ENCODE measurements around the gene RSPO1.

GRCh38 chr1:37631036-37631435 is 3.7 kb downstream of the RSPO1 start:
- TF ChIP-seq EZH2phosphoT487 (IDR thresholded peaks at IDR 0.05; ENCODE audit: insufficient read depth, low read depth) (no peak), EZH2 (IDR thresholded peaks at IDR 0.05; ENCODE audit: insufficient read depth, poor library complexity, severe bottlenecking) (no peak)

Measured in GM23248 (cell line).